ENCODE measurements around the gene BACH2. TPM values are rescaled to one million over a fixed set of nuclear protein-coding genes. Genes with fewer than 3 reads are reported as not detected.

Gene BACH2
- polyA plus RNA-seq, 1 donor from 2014 or later = 45.5 TPM

GRCh38 chr6:90277302-90278011 is 19.2 kb downstream of the BACH2 start:
- Histone ChIP-seq H3K36me3 (ENCODE audit: insufficient read depth, low read length) (peaks cover 7% of the 10 kb centered on the region), H3K9me3 (ENCODE audit: low read length) (no peaks in the 10 kb centered on the region), H3K27ac (ENCODE audit: low read length) (no peak overlapping the region), H3K4me3 (ENCODE audit: low read length) (no peak overlapping the region), H2AFZ (ENCODE audit: low read depth, low read length) (no peak overlapping the region), H3F3A (ENCODE audit: insufficient read depth, low read length, poor library complexity, severe bottlenecking) (no peaks in the 10 kb centered on the region), H3K79me2 (replicated peaks; ENCODE audit: insufficient read depth, low read length) (peaks cover 98% of the 10 kb centered on the region), H3K27me3 (ENCODE audit: insufficient read depth, low read depth, low read length) (no peaks in the 10 kb centered on the region), H4K20me1 (ENCODE audit: insufficient read depth) (no peaks in the 10 kb centered on the region), H3K9me2 (ENCODE audit: insufficient read depth, low read length) (no peaks in the 10 kb centered on the region), H3K9ac (ENCODE audit: low read length) (no peak overlapping the region), H3K4me2 (ENCODE audit: low read length) (no peak overlapping the region)
- TF ChIP-seq EP300 (conservative IDR thresholded peaks at IDR 0.05; ENCODE audit: poor library complexity, severe bottlenecking) = no peak
- no peak for TF ChIP-seq TAF1 (IDR thresholded peaks at IDR 0.05; ENCODE audit: low read depth)
- no peak for TF ChIP-seq SMC3 (conservative IDR thresholded peaks at IDR 0.05; ENCODE audit: poor library complexity)
- no peak for TF ChIP-seq REST (IDR thresholded peaks at IDR 0.05; ENCODE audit: borderline replicate concordance)

DNA sequence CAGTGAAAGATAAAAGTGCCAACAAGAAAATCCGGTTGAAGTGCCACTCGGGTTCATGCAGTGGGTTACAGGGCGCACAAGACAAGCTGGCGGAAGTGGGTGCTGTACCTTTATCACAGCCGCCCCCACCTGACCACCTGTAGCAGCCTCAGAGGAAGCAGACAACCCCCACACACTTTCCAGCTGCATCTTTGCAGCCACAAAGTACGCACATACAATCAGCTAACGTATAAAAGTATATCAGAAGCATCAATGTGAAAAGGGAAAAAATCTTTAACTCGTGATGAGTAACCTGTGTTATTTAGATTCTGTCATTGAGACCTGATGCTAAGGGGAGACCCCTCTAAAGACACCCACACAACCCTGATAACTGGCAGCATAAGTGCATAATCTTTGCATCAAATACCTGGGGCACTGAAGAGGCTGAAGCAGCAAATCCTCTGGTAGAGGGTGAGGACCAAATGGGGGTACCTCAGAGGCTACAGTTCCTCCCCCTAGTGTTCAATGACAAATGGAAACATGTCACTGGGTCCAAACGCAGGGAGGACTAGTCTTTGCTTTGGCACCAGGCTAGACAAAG is 22.1 kb downstream of the BACH2 start:
- Histone ChIP-seq H3K4me3 (ENCODE audit: low read length) (no peak overlapping the region), H3F3A (ENCODE audit: insufficient read depth, low read length, poor library complexity, severe bottlenecking) (no peaks in the 10 kb centered on the region)

More for the DNA sequence above, 22.1 kb downstream of the BACH2 start:
- H3K4me2 ChIP-seq (ENCODE audit: low read length) = no peak overlapping the region
- no peaks in the 10 kb centered on the region for H3K9me3 ChIP-seq (ENCODE audit: low read length)
- H3K27ac ChIP-seq (ENCODE audit: low read length) = no peak overlapping the region
- TF ChIP-seq TAF1 (IDR thresholded peaks at IDR 0.05; ENCODE audit: low read depth) (no peak), POLR2AphosphoS5 (IDR thresholded peaks at IDR 0.05) (no peak), SMC3 (conservative IDR thresholded peaks at IDR 0.05; ENCODE audit: poor library complexity) (no peak), MXI1 (conservative IDR thresholded peaks at IDR 0.05; ENCODE audit: poor library complexity, severe bottlenecking) (no peak), EP300 (conservative IDR thresholded peaks at IDR 0.05; ENCODE audit: poor library complexity, severe bottlenecking) (no peak), CTCF (IDR thresholded peaks at IDR 0.05; ENCODE audit: poor library complexity, severe bottlenecking) (no peak), EZH2 (IDR thresholded peaks at IDR 0.05; ENCODE audit: borderline replicate concordance, insufficient read depth, low read length, poor library complexity, severe bottlenecking) (no peak), RAD21 (conservative IDR thresholded peaks at IDR 0.05) (no peak), REST (IDR thresholded peaks at IDR 0.05; ENCODE audit: borderline replicate concordance) (no peak)
- no peaks in the 10 kb centered on the region for H4K20me1 ChIP-seq (ENCODE audit: insufficient read depth)
- peaks cover 14% of the 10 kb centered on the region for H3K36me3 ChIP-seq (ENCODE audit: insufficient read depth, low read length)
- no peak overlapping the region for H2AFZ ChIP-seq (ENCODE audit: low read depth, low read length)
- H3K9me2 ChIP-seq (ENCODE audit: insufficient read depth, low read length) = no peaks in the 10 kb centered on the region
- peaks cover 80% of the 10 kb centered on the region for H3K79me2 ChIP-seq (replicated peaks; ENCODE audit: insufficient read depth, low read length)
- H3K27me3 ChIP-seq (ENCODE audit: insufficient read depth, low read depth, low read length) = no peaks in the 10 kb centered on the region
- no peak overlapping the region for H3K9ac ChIP-seq (ENCODE audit: low read length)
